HepG2 (cell line): ENCODE results near the gene DPY19L3. TPM values are rescaled to one million over a fixed set of nuclear protein-coding genes. Genes with fewer than 3 reads are reported as not detected.

Experiments used
- ATAC-seq: fragments of 200-7000 bp; cut with Tn5 transposase; 3 replicates; pipeline ENCODE4 v1.9.1; 2020; ENCODE audit warnings: mild to moderate bottlenecking, moderate library complexity
- BruUV-seq: library from RNA; stranded (reverse); fragments of 400-500 nt; replicated peaks from 2 replicates; lab custom pipeline; 2021; lab: Mats Ljungman, UMichigan
- CTCF ChIA-PET: fragments of 300-600 bp; formaldehyde crosslinking; extraction: SDS; loops from one replicate; lab custom pipeline; 2021; ENCODE audit warnings: low total read pairs, inconsistent platforms, low intra/inter-chr PET ratio; lab: Yijun Ruan, JAX
- POLR2A ChIA-PET: fragments of 350-600 bp; sonication (Branson Sonifier 250); formaldehyde crosslinking; loops from one replicate; lab custom pipeline; 2020; ENCODE audit warnings: antibody characterized with exemption, inconsistent platforms; lab: Yijun Ruan, JAX
- DNase-seq: peaks from one replicate; pipeline ENCODE4 v3.0.0-alpha.2; 2015; ENCODE audit warnings: low spot score
- FAIRE-seq: peaks from 3 replicates; lab custom pipeline; 2011; peaks lifted over from hg19 to GRCh38; lab: Jason Lieb, UNC
- H2AFZ ChIP-seq: one replicate; pipeline ENCODE4 v1.6.1; 2011; ENCODE audit warnings: low read length, inconsistent platforms
- H3K27ac ChIP-seq: fragments of 300-600 bp; 3 replicates; pipeline ENCODE4 v1.8.0; 2011; ENCODE audit warnings: mixed run types, mild to moderate bottlenecking, mixed read lengths, low read length, inconsistent platforms; ENCODE audit not compliant: insufficient read depth; ENCODE audit errors: extremely low read length
- H3K27me3 ChIP-seq, 2 experiments: fragments of 200-600 bp in 1 of 2; 2 replicates in 1 of 2; 3 replicates in 1 of 2; pipeline versions ENCODE4 v1.6.0 to v1.8.0; 2011; ENCODE audit warnings: low read length in 2 of 2, mild to moderate bottlenecking in 2 of 2, moderate library complexity in 2 of 2, inconsistent platforms in 1 of 2; ENCODE audit not compliant: insufficient read depth in 2 of 2, control insufficient read depth in 1 of 2
- H3K36me3 ChIP-seq, 2 experiments: fragments of 200-600 bp in 1 of 2; replicated peaks in 1 of 2; 2 replicates in 1 of 2; 3 replicates in 1 of 2; pipeline versions ENCODE4 v1.5.1 to v1.8.0; 2011; ENCODE audit warnings: low read length in 2 of 2, inconsistent platforms in 1 of 2; ENCODE audit not compliant: insufficient read depth in 2 of 2, control insufficient read depth in 1 of 2
- H3K4me1 ChIP-seq: 2 replicates; pipeline ENCODE4 v1.5.1; 2012; ENCODE audit warnings: low read length, inconsistent platforms; ENCODE audit not compliant: insufficient read depth
- H3K4me2 ChIP-seq: 2 replicates; pipeline ENCODE4 v1.6.0; 2011; ENCODE audit warnings: low read depth, low read length, inconsistent platforms
- H3K4me3 ChIP-seq, 3 experiments: fragments of 200-600 bp in 1 of 3; sonication (generic), shearing (Covaris generic) in 1 of 3; replicated peaks in 1 of 3; 2 replicates each; pipeline ENCODE4 v1.5.1; 2011 to 2016; ENCODE audit warnings: low read length in 3 of 3, inconsistent platforms in 2 of 3, low read depth in 2 of 3, mild to moderate bottlenecking in 2 of 3, control low read depth in 1 of 3, mixed read lengths in 1 of 3; ENCODE audit not compliant: insufficient read depth in 1 of 3
- H3K79me2 ChIP-seq: one replicate; pipeline ENCODE4 v1.6.1; 2011; ENCODE audit warnings: low read length, inconsistent platforms; ENCODE audit not compliant: insufficient read depth
- H3K9ac ChIP-seq: 2 replicates; pipeline ENCODE4 v1.6.0; 2011; ENCODE audit warnings: mild to moderate bottlenecking, low read depth, low read length, inconsistent platforms; ENCODE audit not compliant: insufficient read depth
- H3K9me3 ChIP-seq: 2 replicates; pipeline ENCODE4 v1.5.1; 2012; ENCODE audit warnings: mild to moderate bottlenecking, low read length
- H4K20me1 ChIP-seq: 2 replicates; pipeline ENCODE4 v1.6.0; 2011; ENCODE audit warnings: inconsistent platforms, mild to moderate bottlenecking, low read length, moderate library complexity; ENCODE audit not compliant: insufficient read depth
- ARNTL ChIP-seq: sonication (generic); formaldehyde crosslinking; IDR thresholded peaks from 2 replicates; pipeline ENCODE4 v1.4.0; 2020; ENCODE audit warnings: mild to moderate bottlenecking, missing genetic modification reagents
- CREBL2 ChIP-seq: sonication (generic); formaldehyde crosslinking; IDR thresholded peaks from 2 replicates; pipeline ENCODE4 v1.8.1; 2023; ENCODE audit warnings: missing genetic modification reagents, mild to moderate bottlenecking, borderline replicate concordance
- DR1 ChIP-seq: sonication (generic); formaldehyde crosslinking; IDR thresholded peaks from 2 replicates; pipeline ENCODE4 v1.8.0; 2021; ENCODE audit warnings: mild to moderate bottlenecking, missing genetic modification reagents, inconsistent platforms
- E2F1 ChIP-seq: sonication (generic); formaldehyde crosslinking; IDR thresholded peaks from 2 replicates; pipeline ENCODE4 v1.5.0; 2020; ENCODE audit warnings: missing genetic modification reagents
- EED ChIP-seq: sonication (generic); formaldehyde crosslinking; IDR thresholded peaks from 2 replicates; pipeline ENCODE4 v1.5.0; 2020; ENCODE audit warnings: mild to moderate bottlenecking, missing genetic modification reagents
- GMEB1 ChIP-seq: sonication (generic); formaldehyde crosslinking; IDR thresholded peaks from 2 replicates; pipeline ENCODE4 v1.5.1; 2020; ENCODE audit warnings: missing genetic modification reagents, mild to moderate bottlenecking, borderline replicate concordance
- HOXA5 ChIP-seq: sonication (generic); formaldehyde crosslinking; IDR thresholded peaks from 2 replicates; pipeline ENCODE4 v1.4.0; 2020; ENCODE audit warnings: missing genetic modification reagents
- MIXL1 ChIP-seq: IDR thresholded peaks from 2 replicates; pipeline ENCODE4 v1.6.1; 2016
- RXRA ChIP-seq: sonication (generic); formaldehyde crosslinking; IDR thresholded peaks from 2 replicates; pipeline ENCODE4 v1.5.1; 2020; ENCODE audit warnings: missing genetic modification reagents
- TARDBP ChIP-seq: sonication (generic); formaldehyde crosslinking; IDR thresholded peaks from 2 replicates; pipeline ENCODE4 v1.8.0; 2022; ENCODE audit warnings: mild to moderate bottlenecking, missing genetic modification reagents
- TP53 ChIP-seq: sonication (generic); formaldehyde crosslinking; conservative IDR thresholded peaks from 2 replicates; pipeline ENCODE4 v1.4.0; 2020; ENCODE audit warnings: missing genetic modification reagents
- ZNF136 ChIP-seq: sonication (generic); formaldehyde crosslinking; IDR thresholded peaks from 2 replicates; pipeline ENCODE4 v1.8.1; 2022; ENCODE audit warnings: low read depth, mild to moderate bottlenecking, moderate library complexity, missing genetic modification reagents
- ZNF660 ChIP-seq: sonication (generic); formaldehyde crosslinking; IDR thresholded peaks from 2 replicates; pipeline ENCODE4 v1.5.1; 2020; ENCODE audit warnings: mild to moderate bottlenecking, low read depth, missing genetic modification reagents, borderline replicate concordance
- ZNF782 ChIP-seq: sonication (generic); formaldehyde crosslinking; IDR thresholded peaks from 2 replicates; pipeline ENCODE4 v1.4.0; 2020; ENCODE audit warnings: missing genetic modification reagents, mild to moderate bottlenecking, borderline replicate concordance
- WGBS: methylation state at CpG from one replicate; pipeline ENCODE4 v1.1.6; 2017; ENCODE audit warnings: low lambda C conversion rate; 5-methylcytosine and 5-hydroxymethylcytosine counted together
- in situ Hi-C: cut with HindIII; loops from 2 replicates; pipeline ENCODE4 v1.10.0; 2017; ENCODE audit warnings: low pct_unique_long_range_greater_than_20kb; ENCODE audit not compliant: extremely low pct_ligation_motif_present
- intact Hi-C: fragments of 100-400 bp; cut with micrococcal nuclease; formaldehyde crosslinking; loops from one replicate; pipeline ENCODE4 v1.10.0; 2022; ENCODE audit not compliant: unreplicated experiment
- polyA plus RNA-seq, 8 experiments: library from polyadenylated mRNA; depleted of rRNA in 3 of 8; stranded (reverse) in 7 of 8; unstranded in 1 of 8; fragments of >200 nt; fragmentation: Illumina TruSeq in 4 of 8; extraction: Trizol in 4 of 8; gene quantifications; 2 replicates each; pipeline versions ENCODE4 v1.2.1 to v1.2.3, GENCODE V29; 2011 to 2016; ENCODE audit warnings: low read depth in 4 of 8, missing spikeins in 1 of 8, mixed read lengths in 1 of 8; ENCODE audit not compliant: insufficient read depth in 1 of 8
- total RNA-seq, 5 experiments: library from RNA; depleted of rRNA; stranded (reverse); fragments of >200 nt; fragmentation: Illumina TruSeq; extraction: Trizol; gene quantifications; 2 replicates each; pipeline ENCODE4 v1.2.3, GENCODE V29; 2016; ENCODE audit warnings: low read depth in 1 of 5

Gene DPY19L3
- total and polyA plus RNA-seq, 2 of the 13 experiments (the other 11 are each of a cell fraction or from before 2014, with no cell fraction given): 21.6 to 25.2 TPM

- BruUV-seq: no TSS peak
- in situ Hi-C loops: no loop called here
These were observed 117.4 kb downstream of the DPY19L3 start for GRCh38 chr19:32522967-32523366.

More at GRCh38 chr19:32522967-32523366, 117.4 kb downstream of the DPY19L3 start:
- ChIA-PET CTCF (no interaction called here), POLR2A (no interaction called here)
- no peak overlapping the region for H3K4me3 ChIP-seq
- H3K9ac ChIP-seq: no peak overlapping the region
- H3K79me2 ChIP-seq: no peaks in the 10 kb centered on the region
- no peaks in the 10 kb centered on the region for H3K36me3 ChIP-seq
- 41% methylated on average over 9 of the region's 9 CpGs for WGBS
- no peak for FAIRE-seq
- no peaks in the 10 kb centered on the region for H3K4me1 ChIP-seq
- no peak for ATAC-seq
- no peak overlapping the region for H2AFZ ChIP-seq
- no peak for DNase-seq
- H4K20me1 ChIP-seq: no peaks in the 10 kb centered on the region
- intact Hi-C loops: no loop called here
- H3K27ac ChIP-seq: no peak overlapping the region
- H3K27me3 ChIP-seq: peaks cover 0 to 3% of the 10 kb centered on the region in 2 experiments; a peak in 2 of 5 replicates
- TF ChIP-seq ZNF782 (CRISPR knock-in tag) (no peak), GMEB1 (CRISPR knock-in tag) (no peak), E2F1 (CRISPR knock-in tag) (no peak), ZNF660 (no peak), ARNTL (CRISPR knock-in tag) (no peak), TP53 (CRISPR knock-in tag) (no peak), MIXL1 (CRISPR knock-in tag) (no peak), CREBL2 (CRISPR knock-in tag) (no peak), EED (CRISPR knock-in tag) (no peak), RXRA (no peak), ZNF136 (CRISPR knock-in tag) (no peak), DR1 (CRISPR knock-in tag) (no peak), TARDBP (CRISPR knock-in tag) (no peak), HOXA5 (CRISPR knock-in tag) (no peak)
- H3K4me2 ChIP-seq: no peak overlapping the region
- H3K9me3 ChIP-seq: no peaks in the 10 kb centered on the region
